GM12801 (cell line): ENCODE data around the gene SERPINA1.

Experiments used
- CTCF ChIP-seq: IDR thresholded peaks from one replicate; pipeline ENCODE4 v1.5.1; 2011; ENCODE audit warnings: control low read depth; ENCODE audit not compliant: insufficient read length; ENCODE audit errors: extremely low read depth

Gene SERPINA1

GRCh38 chr14:94388384-94389103 lies at the start of gene SERPINA1:
Gene SERPINA1, minus strand, starts transcription at chr14:94388602. Its CDS starts 5,365 bp downstream, at chr14:94383237.
- TF ChIP-seq CTCF, result no peak

- TF ChIP-seq CTCF, result no peak
Measured at GRCh38 chr14:94428610-94429009, 40.2 kb upstream of the SERPINA1 start.

GRCh38 chr14:94427016-94427613 lies 38.7 kb upstream of the SERPINA1 start:
- TF ChIP-seq CTCF, result no peak

- no peak for TF ChIP-seq CTCF
Measured at GRCh38 chr14:94426526-94426925, 38.1 kb upstream of the SERPINA1 start.

GRCh38 chr14:94424371-94424770 lies 36.0 kb upstream of the SERPINA1 start:
- no peak for TF ChIP-seq CTCF

GRCh38 chr14:94423453-94424056 lies 35.2 kb upstream of the SERPINA1 start:
- no peak for TF ChIP-seq CTCF

GRCh38 chr14:94421316-94421715 lies 32.9 kb upstream of the SERPINA1 start:
- TF ChIP-seq CTCF, result no peak
